ENCODE measurements around the gene COX6B2. TPM values are rescaled to one million over a fixed set of nuclear protein-coding genes. Genes with fewer than 3 reads are reported as not detected.

Gene COX6B2
- total and polyA plus RNA-seq, 12 donors, result not detected

DNA sequence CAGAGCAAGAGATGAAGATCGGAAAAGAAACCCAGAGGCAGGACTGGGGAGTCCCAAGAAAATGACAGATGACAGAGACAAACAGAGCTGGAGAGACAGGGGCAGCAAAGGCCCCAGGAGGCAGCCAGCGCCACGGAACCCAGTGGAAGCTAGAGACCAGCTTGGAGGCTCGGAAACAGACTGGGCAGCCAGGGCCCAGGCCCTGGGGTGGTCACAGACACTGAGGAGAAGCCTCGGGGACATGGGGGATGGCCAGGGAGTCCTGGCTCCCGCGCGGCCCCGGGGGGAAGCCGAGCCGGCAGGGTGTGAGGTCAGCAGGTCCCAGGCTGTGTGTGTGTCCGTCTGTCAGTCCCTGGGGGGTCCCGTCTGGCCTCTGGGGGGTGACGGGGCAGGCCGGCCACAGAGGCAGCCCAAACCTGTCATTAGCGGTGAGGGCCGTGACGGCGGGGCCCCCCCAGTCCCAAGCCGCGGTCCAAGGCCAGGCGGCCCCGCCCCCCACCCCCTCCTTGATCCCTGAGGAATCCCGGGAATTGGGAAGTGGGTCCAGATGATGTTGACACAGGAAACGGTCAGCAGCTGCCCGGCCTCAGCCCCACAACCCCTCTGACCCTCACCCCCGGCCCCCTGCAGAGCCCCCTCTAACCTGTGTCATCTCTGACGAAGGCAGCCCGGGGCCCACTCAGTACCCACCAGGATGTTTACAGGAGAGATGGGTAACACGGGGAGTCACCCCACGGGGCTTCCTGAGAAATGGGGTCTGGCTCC is 19.7 kb upstream of the COX6B2 start:
- TF ChIP-seq, protein P1, sequence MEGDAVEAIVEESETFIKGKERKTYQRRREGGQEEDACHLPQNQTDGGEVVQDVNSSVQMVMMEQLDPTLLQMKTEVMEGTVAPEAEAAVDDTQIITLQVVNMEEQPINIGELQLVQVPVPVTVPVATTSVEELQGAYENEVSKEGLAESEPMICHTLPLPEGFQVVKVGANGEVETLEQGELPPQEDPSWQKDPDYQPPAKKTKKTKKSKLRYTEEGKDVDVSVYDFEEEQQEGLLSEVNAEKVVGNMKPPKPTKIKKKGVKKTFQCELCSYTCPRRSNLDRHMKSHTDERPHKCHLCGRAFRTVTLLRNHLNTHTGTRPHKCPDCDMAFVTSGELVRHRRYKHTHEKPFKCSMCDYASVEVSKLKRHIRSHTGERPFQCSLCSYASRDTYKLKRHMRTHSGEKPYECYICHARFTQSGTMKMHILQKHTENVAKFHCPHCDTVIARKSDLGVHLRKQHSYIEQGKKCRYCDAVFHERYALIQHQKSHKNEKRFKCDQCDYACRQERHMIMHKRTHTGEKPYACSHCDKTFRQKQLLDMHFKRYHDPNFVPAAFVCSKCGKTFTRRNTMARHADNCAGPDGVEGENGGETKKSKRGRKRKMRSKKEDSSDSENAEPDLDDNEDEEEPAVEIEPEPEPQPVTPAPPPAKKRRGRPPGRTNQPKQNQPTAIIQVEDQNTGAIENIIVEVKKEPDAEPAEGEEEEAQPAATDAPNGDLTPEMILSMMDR (IDR thresholded peaks at IDR 0.05), result no peak
- intact Hi-C loops (cut with DNase I), result loop anchor here in 1 of 10 donors (5.0 kb wide), 1 partner anchor 67 kb away; no protein-coding TSS in a partner anchor
- Histone ChIP-seq H3K9me3 (no peaks in the 10 kb centered on the region), H3K4me3 (no peak overlapping the region), H3K27ac (no peak overlapping the region), H3K36me3 (no peaks in the 10 kb centered on the region), H3K27me3 (peaks cover 13 to 81% (median 77%) of the 10 kb centered on the region in 7 donors), H3K4me1 (peaks cover 1 to 22% (median 12%) of the 10 kb centered on the region in 9 donors)
- DNase-seq, result no peak
- ATAC-seq, result no peak
- 8 to 9% methylated on average over 31 of the region's 31 CpGs for WGBS, 2 donors

DNA sequence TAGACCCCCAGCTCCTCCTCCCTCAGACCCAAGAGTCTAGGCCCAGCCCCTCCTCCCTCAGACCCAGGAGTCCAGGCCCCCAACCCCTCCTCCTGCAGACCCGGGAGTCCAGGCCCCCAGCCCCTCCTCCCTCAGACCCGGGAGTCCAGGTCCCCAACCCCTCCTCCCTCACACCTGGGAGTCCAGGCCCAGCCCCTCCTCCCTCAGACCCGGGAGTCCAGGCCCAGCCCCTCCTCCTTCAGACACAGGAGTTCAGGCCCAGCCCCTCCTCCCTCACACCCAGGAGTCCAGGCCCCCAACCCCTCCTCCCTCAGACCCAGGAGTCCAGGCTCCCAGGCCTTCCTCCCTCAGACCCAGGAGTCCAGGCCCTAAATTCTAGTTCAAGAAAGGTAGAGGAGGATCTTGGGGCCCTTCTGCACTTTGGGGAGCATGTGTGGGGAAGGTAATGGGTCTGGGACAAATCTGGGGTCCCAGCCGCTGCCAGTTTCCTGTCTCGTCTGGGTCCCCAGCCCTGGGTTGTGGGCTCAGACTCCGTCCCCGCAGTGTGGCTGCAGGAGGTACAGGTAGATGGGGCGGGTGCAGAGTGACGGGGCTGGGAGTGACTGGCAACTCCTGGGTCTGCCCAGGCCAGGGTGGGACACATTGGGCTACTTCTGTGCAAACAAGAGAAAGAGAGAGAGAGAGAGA is 18.9 kb upstream of the COX6B2 start:
- 59 to 60% methylated on average over 9 of the region's 9 CpGs for WGBS, 2 donors
- no peaks in the 10 kb centered on the region for H3K36me3 ChIP-seq
- H3K4me3 ChIP-seq, result no peak overlapping the region
- no peak for DNase-seq
- no peaks in the 10 kb centered on the region for H3K9me3 ChIP-seq
- no peak overlapping the region for H3K27ac ChIP-seq
- peaks cover 3 to 25% (median 15%) of the 10 kb centered on the region in 9 donors for H3K4me1 ChIP-seq
- intact Hi-C loops (cut with DNase I), result loop anchor here in 1 of 10 donors (5.0 kb wide), 1 partner anchor 66 kb away; no protein-coding TSS in a partner anchor
- ATAC-seq, result no peak
- H3K27me3 ChIP-seq, result peaks cover 20 to 87% (median 84%) of the 10 kb centered on the region in 7 donors
- TF ChIP-seq, protein P1 (IDR thresholded peaks at IDR 0.05), result no peak

DNA sequence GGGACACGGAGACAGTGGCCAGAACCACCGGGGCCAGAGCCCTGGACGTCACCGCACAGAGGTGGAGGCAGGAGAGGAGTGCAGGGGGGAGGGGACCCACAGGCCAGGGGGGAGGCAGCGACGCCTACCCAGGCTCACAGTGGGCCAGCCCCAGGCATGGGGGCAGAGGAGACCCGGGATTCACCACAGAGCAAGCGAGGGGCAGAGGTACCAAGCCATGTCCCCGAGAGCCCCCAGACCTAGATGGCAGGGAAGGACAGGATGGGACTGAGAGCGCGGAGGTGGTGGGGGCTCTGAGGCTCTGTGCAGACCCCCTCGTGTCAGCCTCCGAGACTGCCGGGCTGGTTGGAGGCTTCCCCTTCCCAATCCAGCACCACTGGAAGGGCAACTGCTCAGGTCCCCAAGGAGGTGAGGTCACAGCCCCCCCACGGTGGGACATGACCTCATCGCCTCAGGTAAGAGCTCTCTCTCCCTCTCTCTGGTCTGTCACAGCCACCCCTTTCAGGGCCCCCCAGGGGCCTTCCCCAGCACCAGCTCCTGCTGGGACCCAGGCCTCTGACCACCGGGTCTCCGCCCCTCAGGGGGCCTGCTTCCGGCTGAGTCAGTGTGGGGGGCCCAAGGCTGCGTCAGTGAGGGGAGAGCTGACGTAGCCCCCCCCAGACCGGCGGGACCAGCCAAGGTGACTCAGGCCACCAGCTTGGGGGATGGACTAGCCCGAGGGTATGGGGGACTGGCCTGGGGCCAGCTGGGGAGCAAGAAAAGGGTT is 18.0 kb upstream of the COX6B2 start:
- ATAC-seq, result no peak
- WGBS, 2 donors, result 40% methylated on average over 23 to 24 of the region's 24 CpGs
- H3K27me3 ChIP-seq, result peaks cover 22 to 89% (median 88%) of the 10 kb centered on the region in 7 donors

More for the DNA sequence above, 18.0 kb upstream of the COX6B2 start:
- Histone ChIP-seq H3K4me1 (peaks cover 3 to 22% (median 12%) of the 10 kb centered on the region in 9 donors), H3K36me3 (no peaks in the 10 kb centered on the region), H3K9me3 (no peaks in the 10 kb centered on the region), H3K27ac (no peak overlapping the region), H3K4me3 (no peak overlapping the region)
- DNase-seq, result no peak
- intact Hi-C loops (cut with DNase I), result loop anchor here in 1 of 10 donors (5.0 kb wide), 1 partner anchor 65 kb away; no protein-coding TSS in a partner anchor
- TF ChIP-seq, protein P1 (IDR thresholded peaks at IDR 0.05), result no peak
